HEK293T (cell line): ENCODE measurements around the gene CSF3R.

ENCODE experiments used
- CTCF ChIA-PET: fragments of 350-600 bp; formaldehyde crosslinking; extraction: SDS; loops from one replicate; lab custom pipeline; 2021; ENCODE audit warnings: antibody characterized with exemption, inconsistent platforms; lab: Yijun Ruan, JAX
- POLR2A ChIA-PET: fragments of 350-600 bp; formaldehyde crosslinking; extraction: SDS; loops from one replicate; lab custom pipeline; 2020; ENCODE audit warnings: antibody characterized with exemption, inconsistent platforms; lab: Yijun Ruan, JAX
- DNase-seq: peaks from one replicate; pipeline ENCODE4 v3.0.0; 2012; ENCODE audit warnings: mixed read lengths; ENCODE audit errors: extremely low spot score
- ARNT ChIP-seq: fragments of 450-650 bp; IDR thresholded peaks from 2 replicates; pipeline ENCODE4 v1.6.1; 2017; ENCODE audit warnings: mild to moderate bottlenecking
- BHLHE40 ChIP-seq: fragments of 450-650 bp; IDR thresholded peaks from 2 replicates; pipeline ENCODE4 v1.6.1; 2016; ENCODE audit warnings: mild to moderate bottlenecking, moderate library complexity, borderline replicate concordance
- CTBP1 ChIP-seq: fragments of 450-650 bp; IDR thresholded peaks from 2 replicates; pipeline ENCODE4 v1.6.1; 2016; ENCODE audit warnings: borderline replicate concordance
- ELF4 ChIP-seq: fragments of 450-650 bp; IDR thresholded peaks from 2 replicates; pipeline ENCODE4 v1.6.1; 2017; ENCODE audit warnings: antibody characterized with exemption
- FOXA1 ChIP-seq: fragments of 450-650 bp; IDR thresholded peaks from 2 replicates; pipeline ENCODE4 v1.6.1; 2016; ENCODE audit warnings: mild to moderate bottlenecking
- FOXK2 ChIP-seq: fragments of 450-650 bp; IDR thresholded peaks from 2 replicates; pipeline ENCODE4 v1.6.1; 2016; ENCODE audit warnings: mild to moderate bottlenecking
- FOXM1 ChIP-seq: fragments of 450-650 bp; IDR thresholded peaks from 2 replicates; pipeline ENCODE4 v1.6.1; 2017; ENCODE audit warnings: mild to moderate bottlenecking, borderline replicate concordance
- HDGF ChIP-seq: fragments of 450-650 bp; IDR thresholded peaks from 2 replicates; pipeline ENCODE4 v1.6.1; 2017; ENCODE audit warnings: antibody characterized with exemption, borderline replicate concordance
- L3MBTL2 ChIP-seq: fragments of 450-650 bp; conservative IDR thresholded peaks from 2 replicates; pipeline ENCODE4 v1.6.1; 2016; ENCODE audit warnings: mild to moderate bottlenecking
- LEF1 ChIP-seq: fragments of 450-650 bp; IDR thresholded peaks from 2 replicates; pipeline ENCODE4 v1.6.1; 2017; ENCODE audit warnings: mild to moderate bottlenecking, borderline replicate concordance
- NFRKB ChIP-seq: fragments of 450-650 bp; IDR thresholded peaks from 2 replicates; pipeline ENCODE4 v1.6.1; 2016; ENCODE audit warnings: mild to moderate bottlenecking, moderate library complexity
- SP1 ChIP-seq: fragments of 450-650 bp; IDR thresholded peaks from 2 replicates; pipeline ENCODE4 v1.6.1; 2017
- SUZ12 ChIP-seq: fragments of 450-650 bp; IDR thresholded peaks from 2 replicates; pipeline ENCODE4 v1.6.1; 2016; ENCODE audit warnings: mild to moderate bottlenecking
- TARDBP ChIP-seq: fragments of 450-650 bp; IDR thresholded peaks from 2 replicates; pipeline ENCODE4 v1.6.1; 2016
- ZNF384 ChIP-seq: fragments of 450-650 bp; IDR thresholded peaks from 2 replicates; pipeline ENCODE4 v1.6.1; 2016
- TF ChIP-seq, protein P1 (sequence below): fragments of 450-650 bp; IDR thresholded peaks from 2 replicates; pipeline ENCODE4 v1.6.1; 2016

Gene CSF3R

GRCh38 chr1:36421649-36422048, 61.1 kb downstream of the CSF3R start:
- ChIA-PET CTCF (interaction anchor here (1.0 to 1.2 kb wide), 2 partner anchors 76 to 270 kb away, joined by 3 read pairs; no protein-coding TSS in a partner anchor), POLR2A (interaction anchor here (1.0 kb wide), 1 partner anchor 31 kb away, joined by 3 read pairs; no protein-coding TSS in a partner anchor)
- no peak for DNase-seq
- TF ChIP-seq CTBP1 (no peak), L3MBTL2 (no peak), SUZ12 (no peak), LEF1 (no peak), ZNF384 (no peak), NFRKB (no peak), FOXK2 (no peak), ELF4 (no peak), ARNT (no peak), BHLHE40 (no peak), SP1 (no peak), HDGF (no peak), FOXA1 (no peak)
- TF ChIP-seq, protein P1, sequence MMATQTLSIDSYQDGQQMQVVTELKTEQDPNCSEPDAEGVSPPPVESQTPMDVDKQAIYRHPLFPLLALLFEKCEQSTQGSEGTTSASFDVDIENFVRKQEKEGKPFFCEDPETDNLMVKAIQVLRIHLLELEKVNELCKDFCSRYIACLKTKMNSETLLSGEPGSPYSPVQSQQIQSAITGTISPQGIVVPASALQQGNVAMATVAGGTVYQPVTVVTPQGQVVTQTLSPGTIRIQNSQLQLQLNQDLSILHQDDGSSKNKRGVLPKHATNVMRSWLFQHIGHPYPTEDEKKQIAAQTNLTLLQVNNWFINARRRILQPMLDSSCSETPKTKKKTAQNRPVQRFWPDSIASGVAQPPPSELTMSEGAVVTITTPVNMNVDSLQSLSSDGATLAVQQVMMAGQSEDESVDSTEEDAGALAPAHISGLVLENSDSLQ, result no peak

DNA sequence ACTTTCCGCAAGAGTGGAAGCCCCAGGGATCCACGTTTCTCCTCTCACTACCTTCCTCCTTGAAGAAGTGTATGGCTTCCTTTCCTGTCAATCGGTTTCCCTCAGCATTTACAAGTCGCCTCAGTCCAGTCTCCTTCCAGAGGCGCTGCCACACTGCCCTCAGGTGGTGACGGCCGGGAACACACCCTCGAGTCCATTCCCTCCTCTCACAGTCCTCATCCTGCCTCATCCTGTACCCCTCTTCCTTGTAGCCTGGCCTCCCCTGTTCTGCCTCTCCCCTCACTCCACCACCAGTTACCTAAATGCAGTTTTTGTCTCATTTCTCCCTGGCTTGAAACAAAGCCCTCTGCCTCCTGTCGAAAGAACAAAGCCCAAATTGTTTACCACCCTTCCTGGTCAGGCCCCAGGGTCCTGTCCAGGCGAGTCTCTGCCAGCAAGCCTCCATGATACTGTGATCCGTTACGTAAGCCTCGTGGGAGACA, 61.8 kb downstream of the CSF3R start:
- no peak for TF ChIP-seq LEF1
- TF ChIP-seq ELF4, result no peak
- TF ChIP-seq BHLHE40, result no peak
- TF ChIP-seq, protein P1, result peak; percentile 89
- ChIA-PET CTCF (interaction anchor here (0.8 to 2.3 kb wide), 3 partner anchors 72 to 269 kb away, joined by 3 to 9 read pairs (median 3); no protein-coding TSS in a partner anchor), POLR2A (interaction anchor here (1.0 kb wide), 1 partner anchor 32 kb away, joined by 3 read pairs; no protein-coding TSS in a partner anchor)
- DNase-seq, result peak; percentile 86

DNA sequence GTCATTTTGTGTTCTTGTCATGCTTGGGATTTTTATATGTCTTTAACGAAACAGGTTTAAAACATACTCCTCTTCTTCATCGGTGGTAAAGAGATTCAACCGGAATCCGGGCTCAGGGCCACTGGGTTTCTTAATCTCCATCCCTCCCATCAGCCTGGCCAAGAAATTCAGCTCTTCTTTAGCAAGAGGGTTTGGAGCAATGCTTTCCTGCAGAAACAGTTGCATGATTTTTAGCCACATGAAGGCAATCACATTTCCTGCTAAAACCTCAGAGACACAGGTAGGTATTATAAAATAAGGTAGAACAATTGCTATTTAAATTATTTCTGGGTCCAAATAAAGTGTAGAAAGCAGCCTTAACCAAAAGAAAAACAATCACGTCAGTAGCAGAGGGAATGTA, 62.3 kb downstream of the CSF3R start:
- CTCF ChIA-PET, result interaction anchor here (0.6 to 2.3 kb wide), 3 partner anchors 11 to 78 kb away, joined by 3 to 9 read pairs (median 5); no protein-coding TSS in a partner anchor
- TF ChIP-seq CTBP1 (no peak), FOXM1 (no peak), L3MBTL2 (no peak), HDGF (no peak), NFRKB (no peak), ELF4 (no peak), ZNF384 (no peak), LEF1 (no peak), SP1 (no peak), FOXA1 (no peak), SUZ12 (no peak), FOXK2 (no peak), TARDBP (no peak), ARNT (no peak), BHLHE40 (no peak)
- TF ChIP-seq, protein P1, result no peak
- DNase-seq, result no peak
- POLR2A ChIA-PET, result interaction anchor here (1.7 kb wide), 1 partner anchor 23 kb away, joined by 6 read pairs; the partner anchor contains the start of gene LSM10

GRCh38 chr1:36419569-36419968, 63.1 kb downstream of the CSF3R start:
- POLR2A ChIA-PET, result interaction anchor here (0.6 to 1.7 kb wide), 3 partner anchors 22 to 46 kb away, joined by 3 to 6 read pairs (median 4); partner anchors contain the start of gene LSM10
- TF ChIP-seq FOXA1 (no peak), ARNT (no peak), BHLHE40 (no peak)
- TF ChIP-seq, protein P1, result peak; percentile 29; the same call in 1 of the 2 replicates
- no peak for DNase-seq
- CTCF ChIA-PET, result interaction anchor here (0.6 to 2.3 kb wide), 2 partner anchors 68 to 77 kb away, joined by 3 to 9 read pairs; no protein-coding TSS in a partner anchor

DNA sequence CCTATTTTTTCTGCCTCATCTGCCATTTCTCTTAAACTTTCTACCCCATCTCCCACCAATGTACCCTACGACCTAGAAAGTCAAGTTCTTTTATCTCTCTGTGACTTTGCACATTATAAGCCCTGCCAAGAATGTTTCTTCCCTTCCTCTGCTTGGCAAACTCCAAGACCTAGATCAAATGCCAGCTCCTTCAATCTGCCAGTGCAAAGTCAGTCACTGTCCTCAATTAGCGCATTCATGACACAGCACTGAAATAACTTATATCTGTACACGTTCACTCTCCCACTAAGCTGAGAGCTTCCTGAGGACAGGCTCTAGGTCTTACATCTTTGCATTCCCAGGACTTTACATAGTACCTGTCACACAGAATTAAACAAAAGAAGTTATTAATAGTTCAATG, 63.6 kb downstream of the CSF3R start:
- POLR2A ChIA-PET, result interaction anchor here (0.6 to 1.7 kb wide), 3 partner anchors 21 to 47 kb away, joined by 3 to 6 read pairs (median 4); partner anchors contain the start of gene LSM10
- no peak for DNase-seq
- TF ChIP-seq CTBP1 (no peak), ELF4 (no peak), SUZ12 (no peak), L3MBTL2 (no peak), FOXK2 (no peak), HDGF (no peak), ZNF384 (no peak), BHLHE40 (no peak), TARDBP (no peak), FOXA1 (no peak), SP1 (no peak), FOXM1 (no peak), ARNT (no peak), NFRKB (no peak), LEF1 (no peak)
- TF ChIP-seq, protein P1, result no peak
- CTCF ChIA-PET, result interaction anchor here (2.3 kb wide), 1 partner anchor 76 kb away, joined by 9 read pairs; no protein-coding TSS in a partner anchor
